Endometrial microvascular endothelial cells (primary cell): Measurements from ENCODE around the gene NEIL3. TPM values are rescaled to one million over a fixed set of nuclear protein-coding genes. Genes with fewer than 3 reads are reported as not detected.
"Not testable (repeated sequence)": the region's sequence is repeated elsewhere in the genome, so short reads cannot be mapped to it uniquely, and the experiment has no call there.

ENCODE experiments used
- in situ Hi-C: cut with HindIII; loops from 2 replicates; pipeline ENCODE4 v1.10.0; 2017; ENCODE audit warnings: low sequenced_read_pairs, low pct_unique_long_range_greater_than_20kb; ENCODE audit errors: inconsistent ontology term
- total RNA-seq: library from RNA; depleted of rRNA; stranded (reverse); fragments of >200 nt; gene quantifications from one replicate; pipeline ENCODE4 v1.2.3, GENCODE V29; 2015; ENCODE audit errors: inconsistent ontology term

The NEIL3 gene
- total RNA-seq, 1 donor from 2014 or later: 8.1 TPM

DNA sequence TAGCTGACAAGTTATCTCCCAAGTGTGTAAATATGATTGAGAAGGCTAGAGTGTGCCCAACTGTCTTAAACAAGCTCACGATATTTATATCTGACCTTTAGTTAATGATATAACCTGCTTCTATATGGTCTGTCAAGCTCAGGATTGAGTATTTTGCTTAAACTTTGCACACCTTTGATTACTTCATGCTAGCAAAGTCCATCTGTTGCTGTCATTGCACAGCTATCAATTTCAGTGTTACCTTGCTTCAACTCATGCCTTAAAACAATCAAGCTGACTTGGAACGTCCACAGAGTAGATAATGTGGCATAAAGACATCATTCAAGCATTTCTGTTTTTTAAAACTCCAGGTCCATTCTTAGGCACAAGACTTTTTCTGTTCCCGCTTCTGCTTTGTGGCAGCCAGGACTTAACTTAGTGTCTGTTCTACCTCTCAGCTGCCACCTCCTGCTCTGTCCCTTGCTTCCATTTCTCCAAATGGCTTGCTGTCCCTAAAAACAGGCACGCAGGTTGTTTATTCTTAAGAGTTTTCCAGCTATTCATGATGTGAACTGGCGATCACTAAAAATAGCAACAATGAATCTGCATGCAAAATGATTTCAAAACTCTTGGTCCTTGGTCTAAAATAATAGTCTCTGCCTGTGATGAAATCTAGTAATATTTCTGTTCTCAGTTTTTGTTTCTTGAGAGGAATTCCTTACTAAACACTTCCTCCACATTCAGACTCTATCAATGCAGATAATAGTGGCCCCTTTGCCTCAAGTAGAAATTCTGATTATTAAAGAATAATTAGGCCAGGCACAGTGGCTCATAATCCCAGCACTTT lies 16.3 kb upstream of the NEIL3 start:
- in situ Hi-C loops: no loop called here

DNA sequence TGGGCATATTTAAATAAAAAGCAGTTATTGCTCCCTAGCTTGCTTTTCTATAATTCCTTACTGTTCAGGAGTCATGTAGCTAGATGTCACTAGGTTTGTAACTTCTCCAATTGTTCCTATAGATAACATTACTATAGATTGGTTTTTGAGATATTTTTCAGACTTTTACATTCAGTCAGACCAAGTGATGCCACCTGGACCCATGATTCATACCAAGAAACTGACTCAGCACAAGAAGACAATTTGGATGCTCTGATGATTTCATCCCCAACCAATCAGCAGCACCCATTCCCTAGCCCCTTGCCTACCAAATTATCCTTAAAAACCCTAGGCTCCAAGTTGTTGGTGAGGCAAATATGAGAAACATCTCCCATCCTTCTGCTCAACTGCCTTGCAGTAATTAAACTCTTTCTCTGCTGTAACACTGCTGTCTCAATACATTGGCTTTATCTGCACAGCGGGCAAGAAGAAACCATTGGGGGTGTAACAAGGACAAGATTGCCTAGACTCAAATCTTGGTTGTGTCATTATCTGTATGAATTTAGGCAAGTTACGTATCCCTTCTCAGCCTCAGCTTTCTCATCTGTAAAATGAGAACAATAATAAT lies 11.8 kb upstream of the NEIL3 start:
- in situ Hi-C loops: no loop called here

DNA sequence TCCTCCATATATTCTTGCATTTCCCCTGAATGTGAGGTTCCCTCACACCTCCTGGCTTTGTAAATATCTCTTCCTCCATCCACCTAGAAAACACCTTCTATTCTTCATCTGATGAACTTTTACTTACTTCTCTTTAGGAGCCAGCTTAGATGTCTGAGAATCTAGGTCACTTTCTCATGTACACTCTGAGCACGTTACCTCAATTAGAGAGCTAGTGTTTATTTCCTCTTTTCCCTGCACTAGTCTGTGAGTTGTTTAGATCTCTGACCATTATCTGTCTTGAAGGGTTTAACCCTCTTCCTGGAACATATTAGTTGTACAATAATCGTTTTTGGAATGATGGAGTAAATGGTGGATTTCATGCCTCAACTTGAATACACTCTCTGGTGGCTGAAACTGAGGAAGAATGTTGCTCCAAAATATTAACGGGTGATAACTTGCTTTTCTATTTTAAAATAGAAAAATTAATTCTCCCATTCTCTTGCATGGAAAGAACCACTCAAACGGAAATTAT lies 8.5 kb upstream of the NEIL3 start:
- in situ Hi-C loops: no loop called here

DNA sequence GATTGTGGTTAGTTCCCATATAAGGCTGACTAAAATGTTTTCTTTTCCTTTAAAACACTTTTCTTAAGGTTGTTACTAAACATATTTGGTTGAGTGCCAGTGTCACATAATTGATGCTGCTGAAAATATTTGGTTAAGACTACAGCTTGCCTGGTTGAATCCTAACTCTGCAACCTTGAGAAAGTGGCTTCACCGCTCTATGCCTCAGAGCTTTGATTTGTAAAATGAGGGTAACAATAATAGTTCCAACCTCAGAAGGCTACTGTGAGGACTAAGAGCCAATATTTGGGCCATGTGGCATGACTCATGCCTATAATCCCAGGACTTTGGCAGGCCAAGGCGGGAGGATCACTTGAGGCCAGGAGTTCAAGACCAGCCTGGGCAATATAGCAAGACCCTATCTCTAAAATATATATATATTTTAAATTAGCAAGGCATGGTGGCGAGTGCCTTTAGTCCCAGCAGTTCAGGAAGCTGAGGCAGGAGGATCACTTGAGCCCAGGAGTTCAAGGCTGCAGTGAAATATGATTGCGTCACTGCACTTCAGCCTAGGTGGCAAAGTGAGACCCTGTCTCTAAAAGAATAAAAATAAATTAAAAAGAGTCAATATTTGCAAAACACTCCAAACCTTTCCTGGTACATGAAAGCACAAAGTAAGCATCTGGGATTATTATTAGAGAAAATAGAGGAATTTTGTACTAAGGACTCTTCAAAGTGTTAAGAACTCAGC lies 7.1 kb upstream of the NEIL3 start:
- in situ Hi-C loops: no loop called here

DNA sequence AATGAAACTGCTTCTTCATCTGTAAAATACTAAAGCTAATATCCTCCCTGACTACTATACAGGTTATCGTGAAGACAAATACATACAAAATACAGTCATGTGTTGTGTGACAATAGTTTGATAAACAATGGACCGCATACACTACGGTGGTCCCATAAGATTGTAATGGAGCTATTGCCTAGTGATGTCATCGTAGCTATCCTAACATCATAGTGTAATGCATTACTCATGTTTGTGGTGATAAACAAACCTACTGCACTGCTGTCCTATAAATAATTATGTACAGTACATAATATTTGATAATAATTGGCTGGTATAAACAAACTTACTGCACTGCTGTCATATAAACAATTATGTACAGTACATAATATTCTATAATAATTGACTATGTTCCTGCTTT lies 5.6 kb upstream of the NEIL3 start:
- in situ Hi-C loops: no loop called here

DNA sequence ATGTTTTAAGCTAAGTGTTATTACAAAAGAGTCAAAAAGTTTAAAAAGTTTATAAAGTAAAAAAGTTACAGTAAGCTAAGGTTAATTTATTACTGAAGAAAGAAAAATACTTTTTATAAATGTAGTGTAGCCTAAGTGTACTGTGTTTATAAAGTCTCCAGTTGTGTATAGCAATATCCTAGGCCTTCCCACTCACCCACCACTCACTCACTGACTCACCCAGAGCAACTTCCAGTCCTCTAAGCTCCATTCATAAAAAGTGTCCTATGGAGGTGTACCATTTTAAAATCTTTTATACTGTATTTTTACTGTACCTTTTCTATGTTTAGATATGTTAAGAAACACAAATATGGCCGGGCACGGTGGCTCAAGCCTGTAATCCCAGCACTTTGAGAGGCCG lies 4.8 kb upstream of the NEIL3 start:
- in situ Hi-C loops: not testable (repeated sequence)

DNA sequence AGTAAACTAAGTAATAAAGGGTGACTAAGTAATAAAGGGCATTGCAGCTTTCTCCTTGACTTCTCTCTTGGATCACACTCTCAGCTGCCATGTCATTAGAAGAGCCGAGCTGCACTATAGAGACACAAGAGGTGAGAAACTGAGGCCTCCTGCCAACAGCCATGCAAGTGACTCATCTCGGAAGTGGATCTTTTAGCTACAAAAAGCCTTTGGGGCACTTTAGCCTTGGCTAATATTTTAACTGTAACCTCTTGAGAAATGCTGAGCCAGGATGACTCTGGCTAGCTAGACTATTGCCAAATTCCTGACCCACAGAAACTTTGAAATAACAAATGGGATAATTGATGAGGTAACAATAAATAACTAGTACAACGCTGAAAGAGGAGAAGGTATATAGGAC lies 1.5 kb upstream of the NEIL3 start:
- in situ Hi-C loops: no loop called here

DNA sequence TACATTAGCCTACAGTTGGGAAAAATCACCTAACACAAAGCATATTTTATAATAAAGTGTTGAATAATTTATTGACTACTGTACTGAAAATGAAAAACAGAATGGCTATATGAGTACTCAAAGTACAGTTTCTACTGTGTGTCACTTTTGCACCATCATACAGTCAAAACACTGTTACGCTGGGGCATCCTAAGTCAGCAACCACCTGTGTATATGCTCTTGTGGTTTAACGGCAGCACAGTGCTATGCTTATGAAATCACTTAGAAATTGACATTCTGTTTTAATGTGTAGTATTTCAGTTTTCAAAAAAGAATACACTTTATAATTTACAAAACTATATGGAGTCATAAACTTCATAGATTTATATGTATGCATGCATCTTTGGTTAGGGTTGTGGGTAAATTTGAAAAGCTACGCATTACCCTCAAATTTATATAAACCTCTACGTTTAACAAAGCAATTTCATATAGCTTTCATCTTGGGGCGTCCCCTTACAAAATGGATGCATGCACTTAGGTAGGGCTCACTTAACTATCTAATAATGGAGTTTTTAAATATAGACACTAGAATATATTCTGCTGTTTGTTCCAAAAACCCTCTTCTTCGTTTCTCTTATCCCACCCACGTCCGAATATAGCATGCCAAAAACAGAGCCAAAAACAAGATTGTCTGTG lies 690 bp upstream of the NEIL3 start:
- in situ Hi-C loops: no loop called here

DNA sequence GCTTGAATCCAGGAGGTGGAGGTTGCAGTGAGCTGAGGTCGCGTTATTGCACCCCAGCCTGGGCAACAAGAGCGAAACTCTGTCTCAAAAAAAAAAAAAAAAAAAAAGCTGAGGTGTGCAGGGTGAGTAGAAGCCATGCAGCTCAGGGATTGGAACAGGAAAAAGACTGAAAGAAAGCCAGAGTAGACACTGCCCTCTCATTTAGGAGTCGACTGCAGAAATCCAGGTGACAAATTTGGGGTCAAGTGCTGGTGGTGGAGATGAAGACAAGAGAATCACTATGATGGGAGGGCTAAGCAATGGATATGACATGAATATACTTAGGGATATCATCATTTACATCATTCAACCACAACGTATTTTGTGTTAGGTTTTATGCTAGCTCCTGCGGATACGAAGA lies 1.9 kb downstream of the NEIL3 start:
- in situ Hi-C loops: no loop called here

DNA sequence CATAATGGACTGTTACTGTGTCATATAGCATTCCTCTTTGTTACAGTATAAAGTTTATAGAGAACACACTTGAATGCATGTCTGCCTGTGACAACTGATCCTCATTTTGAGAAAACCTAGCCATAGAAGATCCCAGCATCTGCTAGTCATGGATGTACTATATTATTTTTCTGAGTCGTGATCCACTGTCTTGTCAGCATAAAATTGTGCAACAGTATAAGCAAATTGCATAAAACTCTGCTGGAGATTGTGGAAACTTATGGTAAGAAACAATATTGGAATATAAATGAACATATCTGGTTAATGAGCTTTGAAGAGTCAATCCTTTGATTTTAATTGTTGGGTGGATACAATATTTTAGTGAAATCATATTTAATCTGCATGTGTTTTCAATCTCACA lies 3.6 kb downstream of the NEIL3 start:
- in situ Hi-C loops: no loop called here

DNA sequence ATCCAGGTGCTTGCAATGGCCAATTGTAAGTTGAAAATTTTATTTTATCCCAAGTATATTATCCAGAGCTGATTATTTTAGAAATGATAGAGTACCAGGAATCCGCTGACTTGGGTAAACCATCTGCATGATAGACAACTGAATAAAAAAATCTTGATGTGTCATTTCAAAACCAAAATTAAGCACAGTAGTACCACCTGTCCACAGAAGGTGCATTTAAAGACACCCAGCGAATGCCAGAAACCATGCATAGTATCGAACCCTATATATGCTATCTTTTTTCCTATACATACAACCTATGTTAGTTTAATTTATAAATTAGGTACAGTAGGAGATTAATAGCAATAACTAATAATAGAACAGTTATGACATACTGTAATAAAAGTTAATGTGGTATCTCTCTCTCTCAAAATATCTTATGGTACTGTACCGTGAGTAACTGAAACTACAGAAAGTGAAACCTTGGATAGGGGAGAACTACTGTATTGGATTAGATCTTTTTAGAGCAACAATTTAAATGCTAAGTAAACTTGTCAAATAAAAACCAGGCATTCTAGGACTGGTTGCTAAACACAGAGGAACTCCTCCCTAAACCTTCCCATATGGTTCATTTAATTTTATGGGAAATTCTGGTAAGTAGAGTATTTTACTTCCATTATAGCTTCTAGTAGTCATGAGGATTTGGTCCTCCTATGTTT lies 6.2 kb downstream of the NEIL3 start:
- in situ Hi-C loops: no loop called here

DNA sequence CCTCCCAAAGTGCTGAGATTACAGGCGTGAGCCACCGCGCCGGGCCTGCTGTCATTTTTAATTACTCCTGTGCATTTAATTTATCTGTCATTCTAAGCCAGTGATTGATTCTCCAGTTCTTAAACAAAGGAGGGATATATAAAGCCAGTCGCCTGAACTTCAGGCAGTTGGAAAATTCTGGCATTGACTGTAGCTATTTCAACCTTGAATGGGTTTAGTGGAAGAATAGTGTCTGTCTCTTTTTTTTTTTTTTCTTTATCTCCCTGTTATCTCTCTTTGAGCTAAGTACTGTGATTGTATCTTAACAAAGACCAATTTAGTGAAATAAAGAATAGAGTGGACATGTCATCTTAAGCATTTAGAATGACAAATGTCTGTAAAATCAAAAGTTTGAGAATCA lies 11.0 kb downstream of the NEIL3 start:
- in situ Hi-C loops: no loop called here

DNA sequence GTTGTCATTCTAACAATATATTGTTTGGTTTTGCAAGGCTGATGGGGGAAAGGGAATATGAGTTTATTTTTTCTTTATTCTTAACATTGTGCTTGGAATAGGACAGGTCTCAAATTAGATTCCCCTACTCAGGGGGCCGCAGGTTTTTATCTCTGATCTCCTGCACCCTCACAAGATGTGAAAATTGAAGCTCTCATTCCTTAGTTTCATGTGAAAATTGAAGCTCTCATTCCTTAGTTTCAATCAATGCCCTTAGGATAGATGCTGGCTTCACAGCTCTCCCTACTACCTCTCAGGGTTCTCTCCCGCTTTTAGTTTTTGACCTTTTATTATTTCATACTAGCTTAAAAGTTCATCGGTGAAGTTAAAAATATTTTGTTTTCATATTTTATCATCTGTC lies 12.0 kb downstream of the NEIL3 start:
- in situ Hi-C loops: no loop called here

DNA sequence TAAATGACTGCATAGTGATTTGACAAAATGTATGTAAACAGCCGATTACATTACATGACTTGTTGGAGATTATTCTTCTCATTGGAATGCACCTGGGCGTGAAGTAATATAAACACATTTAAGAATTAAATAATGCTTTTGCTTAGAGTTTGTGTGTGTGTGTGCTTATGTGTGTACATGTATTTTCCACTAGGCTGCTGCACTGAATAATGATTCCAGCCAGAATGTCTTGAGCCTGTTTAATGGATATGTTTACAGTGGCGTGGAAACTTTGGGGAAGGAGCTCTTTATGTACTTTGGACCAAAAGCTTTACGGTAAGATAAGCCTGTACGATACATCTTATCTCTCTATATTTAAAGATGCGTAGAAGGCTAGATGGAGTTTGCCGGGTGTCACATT lies 12.6 kb downstream of the NEIL3 start:
- in situ Hi-C loops: no loop called here

DNA sequence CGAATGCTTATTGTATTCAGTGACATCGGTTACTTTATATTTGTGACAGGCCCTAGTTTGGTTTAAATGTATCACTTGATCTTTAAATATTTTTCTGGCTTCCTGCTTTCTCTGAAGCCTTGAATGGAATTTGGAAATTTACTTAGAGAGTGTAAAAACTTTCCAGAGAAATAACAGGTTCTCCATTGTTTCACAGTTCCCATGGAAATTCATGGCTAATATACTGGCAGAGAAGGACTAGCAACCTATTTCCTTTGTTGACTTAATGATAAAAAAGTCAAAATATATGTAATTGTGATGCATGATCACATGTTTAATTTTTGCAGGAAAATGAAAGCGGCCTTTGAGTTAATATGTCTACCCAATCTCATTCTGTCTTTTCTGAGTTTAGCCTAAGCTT lies 13.2 kb downstream of the NEIL3 start:
- in situ Hi-C loops: no loop called here

DNA sequence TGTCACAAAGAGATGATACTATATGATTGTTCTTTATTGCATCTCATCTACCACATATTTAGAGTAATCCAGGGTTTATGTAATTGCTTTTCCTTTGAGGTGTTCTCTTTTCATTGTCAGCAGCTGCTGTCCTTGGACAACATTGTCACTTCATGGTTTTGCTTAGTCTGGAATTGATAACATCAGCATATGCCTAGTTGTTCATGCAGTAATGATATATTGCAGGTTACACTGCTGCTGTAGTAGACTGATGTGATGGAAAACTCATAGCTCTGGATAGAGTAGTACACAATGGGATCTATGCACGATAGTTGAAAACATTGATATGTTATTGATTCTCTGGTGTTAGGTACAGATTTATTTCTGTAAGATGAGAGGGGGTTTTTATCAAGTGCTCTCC lies 13.7 kb downstream of the NEIL3 start:
- in situ Hi-C loops: no loop called here

DNA sequence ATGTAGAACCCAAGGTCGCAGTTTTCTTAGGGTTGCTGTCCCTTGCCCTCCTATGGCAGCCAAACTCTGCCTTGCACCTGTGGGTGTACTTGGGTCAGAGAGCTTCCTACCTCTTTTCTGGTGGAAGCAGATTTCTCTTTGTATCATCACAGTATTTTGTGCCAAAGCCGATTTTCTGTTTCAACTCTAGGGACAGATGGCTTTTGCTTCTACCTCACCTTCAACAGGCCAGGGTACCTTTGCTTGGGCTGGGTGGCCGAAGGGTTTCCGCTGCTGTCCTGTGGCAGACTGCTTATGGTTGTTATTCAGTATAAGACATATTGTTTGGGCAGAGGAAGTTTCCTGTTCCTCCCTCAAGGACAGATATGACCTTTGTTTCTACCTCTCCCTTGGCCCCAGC lies 22.4 kb downstream of the NEIL3 start:
- in situ Hi-C loops: no loop called here

DNA sequence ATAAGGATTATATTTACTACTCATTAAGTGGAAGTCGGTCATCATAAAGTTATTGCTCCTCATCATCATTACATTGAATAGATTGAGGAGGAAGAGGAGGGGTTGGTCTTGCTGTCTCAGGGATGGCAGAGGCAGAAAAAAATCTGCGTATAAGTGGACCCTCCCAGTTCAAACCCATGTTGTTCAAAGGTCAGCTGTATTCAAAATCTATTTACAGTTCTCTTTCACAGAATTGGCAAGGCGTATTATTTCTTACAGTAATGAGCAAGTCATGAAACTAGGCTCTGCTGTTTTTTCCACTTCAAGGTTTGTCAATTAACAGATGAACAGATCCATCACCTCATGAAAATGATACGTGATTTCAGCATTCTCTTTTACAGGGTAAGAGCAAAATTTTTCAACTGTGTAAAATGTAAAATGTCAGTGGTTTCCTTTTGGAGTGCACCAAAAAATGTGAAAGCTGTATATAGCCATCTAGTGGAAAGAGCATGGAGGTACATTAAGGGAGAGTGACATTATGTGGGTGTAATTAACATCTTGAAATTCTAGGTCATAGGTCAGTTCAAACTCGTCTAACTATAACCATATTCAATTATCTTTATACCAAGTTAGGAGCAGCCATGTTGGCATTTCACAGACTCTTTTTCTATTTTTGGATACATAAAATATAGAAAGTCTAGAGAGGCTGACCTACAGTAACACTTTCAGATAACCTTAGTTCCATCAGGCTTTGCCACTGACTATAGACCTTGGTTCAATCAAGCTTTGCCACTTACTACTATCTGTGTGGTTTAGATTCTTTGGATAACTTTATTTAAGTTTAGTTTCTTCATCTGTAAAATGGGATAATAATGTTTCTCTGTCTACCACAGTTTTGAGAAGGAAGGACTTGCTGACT lies 30.1 kb downstream of the NEIL3 start:
- in situ Hi-C loops: no loop called here
